SK-N-SH (cell line): ENCODE data around the gene TEX13C. TPM values are rescaled to one million over a fixed set of nuclear protein-coding genes. Genes with fewer than 3 reads are reported as not detected.

Source experiments
- CTCF ChIA-PET: fragments of 300-600, 350-600 bp; formaldehyde crosslinking; extraction: SDS; loops from one replicate; lab custom pipeline; 2021; lab: Yijun Ruan, JAX
- POLR2A ChIA-PET: fragments of 350-600 bp; sonication (Branson Sonifier 250); formaldehyde crosslinking; extraction: SDS; loops from one replicate; lab custom pipeline; 2020; ENCODE audit warnings: antibody characterized with exemption, inconsistent platforms; lab: Yijun Ruan, JAX
- DNase-seq: peaks from one replicate; pipeline ENCODE4 v3.0.0; 2012
- H2AFZ ChIP-seq: fragments of 200-600 bp; sonication (generic); 2 replicates; pipeline ENCODE4 v1.8.1; 2016; ENCODE audit warnings: antibody characterized with exemption, mild to moderate bottlenecking, low read depth
- H3F3A ChIP-seq: fragments of 200-600 bp; sonication (generic); replicated peaks from 2 replicates; pipeline ENCODE3; 2016; ENCODE audit warnings: antibody characterized with exemption, mild to moderate bottlenecking; ENCODE audit not compliant: insufficient read depth
- H3K27ac ChIP-seq, 2 experiments: fragments of 200-500 bp in 1 of 2; fragments of 200-600 bp in 1 of 2; sonication (Bioruptor generic) in 1 of 2; sonication (generic), shearing (Covaris generic) in 1 of 2; 2 replicates each; pipeline versions ENCODE4 v1.5.1 to v1.6.1; 2014 to 2016; ENCODE audit warnings: low read depth in 2 of 2, inconsistent platforms in 1 of 2, low read length in 1 of 2, mild to moderate bottlenecking in 1 of 2, mixed read lengths in 1 of 2
- H3K27me3 ChIP-seq: fragments of 200-600 bp; sonication (generic), shearing (Covaris generic); 2 replicates; pipeline ENCODE4 v1.6.1; 2016; ENCODE audit warnings: mixed run types; ENCODE audit not compliant: insufficient read depth
- H3K36me3 ChIP-seq, 2 experiments: fragments of 200-500 bp in 1 of 2; fragments of 200-600 bp in 1 of 2; sonication (Bioruptor generic) in 1 of 2; sonication (generic) in 1 of 2; replicated peaks in 1 of 2; 2 replicates each; pipeline versions ENCODE3 to v1.5.1; 2014 to 2016; ENCODE audit warnings: low read length in 1 of 2, mild to moderate bottlenecking in 1 of 2; ENCODE audit not compliant: insufficient read depth in 2 of 2, control insufficient read depth in 1 of 2
- H3K4me1 ChIP-seq, 2 experiments: fragments of 200-500 bp in 1 of 2; fragments of 200-600 bp in 1 of 2; sonication (Bioruptor generic) in 1 of 2; sonication (generic), shearing (Covaris generic) in 1 of 2; 2 replicates each; pipeline versions ENCODE4 v1.5.1 to v1.6.1; 2014 to 2016; ENCODE audit warnings: low read depth in 1 of 2, low read length in 1 of 2, mixed run types in 1 of 2; ENCODE audit not compliant: insufficient read depth in 2 of 2, control insufficient read depth in 1 of 2
- H3K4me2 ChIP-seq: fragments of 200-600 bp; sonication (generic), shearing (Covaris generic); 2 replicates; pipeline ENCODE4 v1.6.1; 2017; ENCODE audit warnings: mixed run types
- H3K4me3 ChIP-seq, 2 experiments: fragments of 200-500 bp in 1 of 2; fragments of 200-600 bp in 1 of 2; sonication (Bioruptor generic) in 1 of 2; sonication (generic), shearing (Covaris generic) in 1 of 2; 2 replicates each; pipeline versions ENCODE4 v1.5.1 to v1.8.1; 2014 to 2016; ENCODE audit warnings: low read depth in 2 of 2, inconsistent platforms in 1 of 2, low read length in 1 of 2, mild to moderate bottlenecking in 1 of 2, mixed read lengths in 1 of 2, moderate library complexity in 1 of 2
- H3K79me2 ChIP-seq: fragments of 200-600 bp; sonication (generic); 2 replicates; pipeline ENCODE4 v1.8.1; 2017; ENCODE audit warnings: mild to moderate bottlenecking; ENCODE audit not compliant: insufficient read depth
- H3K9ac ChIP-seq: fragments of 200-600 bp; sonication (generic); 2 replicates; pipeline ENCODE4 v1.6.1; 2017; ENCODE audit warnings: mixed run types
- H3K9me2 ChIP-seq: fragments of 200-600 bp; sonication (generic); 2 replicates; pipeline ENCODE4 v1.6.1; 2017; ENCODE audit warnings: mixed run types
- H3K9me3 ChIP-seq: fragments of 200-600 bp; sonication (generic); 2 replicates; pipeline ENCODE4 v1.6.1; 2017; ENCODE audit warnings: mixed run types, mild to moderate bottlenecking, moderate library complexity
- H4K20me1 ChIP-seq: fragments of 200-600 bp; sonication (generic); 2 replicates; pipeline ENCODE4 v1.6.1; 2017; ENCODE audit warnings: mild to moderate bottlenecking, mixed run types; ENCODE audit not compliant: insufficient read depth
- CTCF ChIP-seq: fragments of 200-600 bp; sonication (generic); IDR thresholded peaks from 2 replicates; pipeline ENCODE4 v1.6.1; 2017; ENCODE audit warnings: antibody characterized with exemption, mild to moderate bottlenecking, moderate library complexity
- EP300 ChIP-seq, 2 experiments: IDR thresholded peaks; 2 replicates each; pipeline versions ENCODE4 v1.4.0 to v1.6.1; 2012; ENCODE audit warnings: borderline replicate concordance in 1 of 2, low read depth in 1 of 2, low read length in 1 of 2
- FOXJ3 ChIP-seq: sonication (generic); formaldehyde crosslinking; IDR thresholded peaks from 2 replicates; pipeline ENCODE4 v1.5.1; 2020; ENCODE audit warnings: mild to moderate bottlenecking, missing genetic modification reagents
- GABPA ChIP-seq: IDR thresholded peaks from 2 replicates; pipeline ENCODE4 v1.4.0; 2012; ENCODE audit warnings: low read depth, mild to moderate bottlenecking
- GATA2 ChIP-seq: sonication (generic); formaldehyde crosslinking; IDR thresholded peaks from 2 replicates; pipeline ENCODE4 v1.5.0; 2020; ENCODE audit warnings: mild to moderate bottlenecking, missing genetic modification reagents
- JUND ChIP-seq: IDR thresholded peaks from 2 replicates; pipeline ENCODE4 v1.4.0; 2012
- NRF1 ChIP-seq: IDR thresholded peaks from 2 replicates; pipeline ENCODE4 v1.6.1; 2012; ENCODE audit warnings: low read depth, mild to moderate bottlenecking, low read length
- RFX5 ChIP-seq: IDR thresholded peaks from 2 replicates; pipeline ENCODE4 v1.6.1; 2012; ENCODE audit warnings: mild to moderate bottlenecking, improper control_type of control experiment, low read length
- RXRA ChIP-seq: IDR thresholded peaks from 2 replicates; pipeline ENCODE4 v1.4.0; 2012; ENCODE audit warnings: low read depth, mild to moderate bottlenecking, borderline replicate concordance
- SMC3 ChIP-seq: IDR thresholded peaks from 2 replicates; pipeline ENCODE4 v1.6.1; 2012; ENCODE audit warnings: low read depth, low read length, improper control_type of control experiment
- TAF1 ChIP-seq: IDR thresholded peaks from 2 replicates; pipeline ENCODE4 v1.6.1; 2012; ENCODE audit warnings: low read depth, mild to moderate bottlenecking, low read length, moderate library complexity, borderline replicate concordance
- TEAD4 ChIP-seq: IDR thresholded peaks from 2 replicates; pipeline ENCODE4 v1.4.0; 2012; ENCODE audit warnings: mild to moderate bottlenecking, borderline replicate concordance; ENCODE audit not compliant: insufficient read depth
- YY1 ChIP-seq: IDR thresholded peaks from 2 replicates; pipeline ENCODE4 v1.4.0; 2012; ENCODE audit warnings: low read depth, mild to moderate bottlenecking
- WGBS: methylation state at CpG from one replicate; pipeline ENCODE4 v1.1.6; 2017; ENCODE audit warnings: low lambda C conversion rate; 5-methylcytosine and 5-hydroxymethylcytosine counted together
- polyA plus RNA-seq, 3 experiments: library from polyadenylated mRNA; depleted of rRNA; stranded (reverse); fragments of >200 nt; gene quantifications; 2 replicates each; pipeline ENCODE4 v1.2.3, GENCODE V29; 2012
- TF ChIP-seq, protein P1 (sequence below): IDR thresholded peaks from 2 replicates; pipeline ENCODE4 v1.4.0; 2012; ENCODE audit warnings: low read depth, borderline replicate concordance
- TF ChIP-seq, protein P2 (sequence below): IDR thresholded peaks from 2 replicates; pipeline ENCODE4 v1.4.0; 2012; ENCODE audit warnings: low read depth
- TF ChIP-seq, protein P3 (sequence below): fragments of 150-350 bp; IDR thresholded peaks from 2 replicates; pipeline ENCODE4 v1.6.1; 2016; ENCODE audit warnings: mild to moderate bottlenecking, low read depth, low read length

Gene TEX13C
- polyA plus RNA-seq, 1 of the 3 experiments (the other 2 are of a cell fraction): 0.16 TPM

- Histone ChIP-seq H3K9ac (no peak overlapping the region), H3K9me3 (no peaks in the 10 kb centered on the region), H4K20me1 (no peaks in the 10 kb centered on the region)
- TF ChIP-seq, protein P1, sequence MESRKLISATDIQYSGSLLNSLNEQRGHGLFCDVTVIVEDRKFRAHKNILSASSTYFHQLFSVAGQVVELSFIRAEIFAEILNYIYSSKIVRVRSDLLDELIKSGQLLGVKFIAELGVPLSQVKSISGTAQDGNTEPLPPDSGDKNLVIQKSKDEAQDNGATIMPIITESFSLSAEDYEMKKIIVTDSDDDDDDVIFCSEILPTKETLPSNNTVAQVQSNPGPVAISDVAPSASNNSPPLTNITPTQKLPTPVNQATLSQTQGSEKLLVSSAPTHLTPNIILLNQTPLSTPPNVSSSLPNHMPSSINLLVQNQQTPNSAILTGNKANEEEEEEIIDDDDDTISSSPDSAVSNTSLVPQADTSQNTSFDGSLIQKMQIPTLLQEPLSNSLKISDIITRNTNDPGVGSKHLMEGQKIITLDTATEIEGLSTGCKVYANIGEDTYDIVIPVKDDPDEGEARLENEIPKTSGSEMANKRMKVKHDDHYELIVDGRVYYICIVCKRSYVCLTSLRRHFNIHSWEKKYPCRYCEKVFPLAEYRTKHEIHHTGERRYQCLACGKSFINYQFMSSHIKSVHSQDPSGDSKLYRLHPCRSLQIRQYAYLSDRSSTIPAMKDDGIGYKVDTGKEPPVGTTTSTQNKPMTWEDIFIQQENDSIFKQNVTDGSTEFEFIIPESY: no peak
- no peak for TF ChIP-seq CTCF
- no peak for TF ChIP-seq EP300 (IDR thresholded peaks at IDR 0.05; ENCODE audit: borderline replicate concordance in 1 of 2, low read depth in 1 of 2, low read length in 1 of 2)
- no peak for TF ChIP-seq SMC3
- TF ChIP-seq JUND: no peak
- TF ChIP-seq NRF1: no peak
- TF ChIP-seq TAF1: no peak
- TF ChIP-seq, all 33 proteins: peak for 0
- H3K4me3 ChIP-seq: no peak overlapping the region
- no peaks in the 10 kb centered on the region for H3F3A ChIP-seq
- 0% methylated on average over 1 of the region's 1 CpG for WGBS
- DNase-seq: no peak
- ChIA-PET CTCF (no interaction called here), POLR2A (no interaction called here)
- no peak overlapping the region for H2AFZ ChIP-seq
- no peaks in the 10 kb centered on the region for H3K9me2 ChIP-seq
- no peaks in the 10 kb centered on the region for H3K36me3 ChIP-seq
- H3K4me2 ChIP-seq: no peak overlapping the region
- H3K27me3 ChIP-seq: no peaks in the 10 kb centered on the region
- no peaks in the 10 kb centered on the region for H3K4me1 ChIP-seq
- no peaks in the 10 kb centered on the region for H3K79me2 ChIP-seq
- no peak overlapping the region for H3K27ac ChIP-seq
These were observed 13.3 kb upstream of the TEX13C start for GRCh38 chrX:125306335-125306866.

DNA sequence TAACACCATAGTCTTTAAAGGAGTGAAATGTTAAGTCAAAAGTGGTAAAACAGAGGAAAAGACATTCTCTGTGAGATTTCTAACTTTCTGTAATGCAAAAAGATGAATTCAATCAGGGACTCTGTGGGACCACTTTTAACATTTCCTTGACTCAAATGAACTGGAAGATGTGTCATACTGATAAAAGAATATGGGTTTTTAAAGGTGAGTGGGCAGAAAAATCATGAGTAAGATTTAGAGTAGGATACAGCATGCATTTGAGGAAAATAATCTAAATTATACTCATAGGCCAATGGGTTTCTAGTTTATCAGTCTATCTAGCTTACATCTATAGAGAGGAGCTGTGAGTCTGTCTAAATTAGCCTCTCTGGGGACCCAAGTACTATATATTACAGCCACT, 11.0 kb upstream of the TEX13C start:
- Histone ChIP-seq H3K36me3 (no peaks in the 10 kb centered on the region), H3K79me2 (no peaks in the 10 kb centered on the region), H3K4me2 (no peak overlapping the region), H3K4me1 (no peaks in the 10 kb centered on the region), H4K20me1 (no peaks in the 10 kb centered on the region), H3F3A (no peaks in the 10 kb centered on the region), H3K4me3 (no peak overlapping the region), H2AFZ (no peak overlapping the region), H3K9me3 (no peaks in the 10 kb centered on the region), H3K9me2 (no peaks in the 10 kb centered on the region), H3K27me3 (no peaks in the 10 kb centered on the region), H3K27ac (no peak overlapping the region), H3K9ac (no peak overlapping the region)
- no peak for DNase-seq
- CTCF ChIA-PET: no interaction called here
- POLR2A ChIA-PET: no interaction called here
- TF ChIP-seq GABPA: no peak
- TF ChIP-seq RFX5: no peak
- TF ChIP-seq, protein P1: no peak
- TF ChIP-seq, protein P2, sequence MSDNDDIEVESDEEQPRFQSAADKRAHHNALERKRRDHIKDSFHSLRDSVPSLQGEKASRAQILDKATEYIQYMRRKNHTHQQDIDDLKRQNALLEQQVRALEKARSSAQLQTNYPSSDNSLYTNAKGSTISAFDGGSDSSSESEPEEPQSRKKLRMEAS: no peak
- no peak for TF ChIP-seq YY1
- TF ChIP-seq, protein P3, sequence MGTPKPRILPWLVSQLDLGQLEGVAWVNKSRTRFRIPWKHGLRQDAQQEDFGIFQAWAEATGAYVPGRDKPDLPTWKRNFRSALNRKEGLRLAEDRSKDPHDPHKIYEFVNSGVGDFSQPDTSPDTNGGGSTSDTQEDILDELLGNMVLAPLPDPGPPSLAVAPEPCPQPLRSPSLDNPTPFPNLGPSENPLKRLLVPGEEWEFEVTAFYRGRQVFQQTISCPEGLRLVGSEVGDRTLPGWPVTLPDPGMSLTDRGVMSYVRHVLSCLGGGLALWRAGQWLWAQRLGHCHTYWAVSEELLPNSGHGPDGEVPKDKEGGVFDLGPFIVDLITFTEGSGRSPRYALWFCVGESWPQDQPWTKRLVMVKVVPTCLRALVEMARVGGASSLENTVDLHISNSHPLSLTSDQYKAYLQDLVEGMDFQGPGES: no peak
- TF ChIP-seq TEAD4: no peak
- no peak for TF ChIP-seq FOXJ3 (CRISPR knock-in tag)
- TF ChIP-seq RXRA: no peak
- no peak for TF ChIP-seq GATA2 (CRISPR knock-in tag)
- TF ChIP-seq NRF1: no peak
